ENCODE measurements around the gene THUMPD3.

Gene THUMPD3

DNA sequence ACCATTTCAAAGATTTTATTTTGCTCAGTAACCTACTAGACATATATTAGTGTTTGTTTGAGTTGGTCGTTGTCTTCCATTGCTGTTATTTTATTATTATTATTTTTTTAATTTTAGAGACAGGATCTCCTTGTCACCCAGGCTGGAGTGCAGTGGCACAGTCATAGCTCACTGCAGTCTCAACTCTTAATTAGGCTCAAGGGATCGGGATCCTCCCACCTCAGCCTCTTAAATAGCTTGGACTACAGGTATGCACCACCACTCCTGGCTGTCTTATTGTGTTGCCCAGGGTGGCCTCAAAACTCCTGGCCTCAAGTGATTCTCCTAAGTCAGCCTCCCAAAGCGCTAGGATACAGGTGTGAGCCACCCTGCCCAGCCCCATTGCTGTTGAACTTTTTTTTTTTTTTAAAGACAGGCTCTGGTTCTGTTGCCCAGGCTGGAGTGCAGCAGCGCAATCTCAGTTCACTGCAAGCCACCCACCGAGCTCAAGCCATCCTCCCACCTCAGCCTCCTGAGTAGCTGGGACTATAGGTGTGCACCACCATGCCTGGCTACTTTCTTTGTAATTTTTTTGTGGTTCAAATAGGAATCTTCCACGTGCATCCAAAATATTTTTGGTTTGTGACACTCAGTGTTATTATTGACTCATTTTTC is 52.8 kb downstream of the THUMPD3 start:
- TF ChIP-seq, protein P1, sequence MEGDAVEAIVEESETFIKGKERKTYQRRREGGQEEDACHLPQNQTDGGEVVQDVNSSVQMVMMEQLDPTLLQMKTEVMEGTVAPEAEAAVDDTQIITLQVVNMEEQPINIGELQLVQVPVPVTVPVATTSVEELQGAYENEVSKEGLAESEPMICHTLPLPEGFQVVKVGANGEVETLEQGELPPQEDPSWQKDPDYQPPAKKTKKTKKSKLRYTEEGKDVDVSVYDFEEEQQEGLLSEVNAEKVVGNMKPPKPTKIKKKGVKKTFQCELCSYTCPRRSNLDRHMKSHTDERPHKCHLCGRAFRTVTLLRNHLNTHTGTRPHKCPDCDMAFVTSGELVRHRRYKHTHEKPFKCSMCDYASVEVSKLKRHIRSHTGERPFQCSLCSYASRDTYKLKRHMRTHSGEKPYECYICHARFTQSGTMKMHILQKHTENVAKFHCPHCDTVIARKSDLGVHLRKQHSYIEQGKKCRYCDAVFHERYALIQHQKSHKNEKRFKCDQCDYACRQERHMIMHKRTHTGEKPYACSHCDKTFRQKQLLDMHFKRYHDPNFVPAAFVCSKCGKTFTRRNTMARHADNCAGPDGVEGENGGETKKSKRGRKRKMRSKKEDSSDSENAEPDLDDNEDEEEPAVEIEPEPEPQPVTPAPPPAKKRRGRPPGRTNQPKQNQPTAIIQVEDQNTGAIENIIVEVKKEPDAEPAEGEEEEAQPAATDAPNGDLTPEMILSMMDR (IDR thresholded peaks at IDR 0.05) = no peak

DNA sequence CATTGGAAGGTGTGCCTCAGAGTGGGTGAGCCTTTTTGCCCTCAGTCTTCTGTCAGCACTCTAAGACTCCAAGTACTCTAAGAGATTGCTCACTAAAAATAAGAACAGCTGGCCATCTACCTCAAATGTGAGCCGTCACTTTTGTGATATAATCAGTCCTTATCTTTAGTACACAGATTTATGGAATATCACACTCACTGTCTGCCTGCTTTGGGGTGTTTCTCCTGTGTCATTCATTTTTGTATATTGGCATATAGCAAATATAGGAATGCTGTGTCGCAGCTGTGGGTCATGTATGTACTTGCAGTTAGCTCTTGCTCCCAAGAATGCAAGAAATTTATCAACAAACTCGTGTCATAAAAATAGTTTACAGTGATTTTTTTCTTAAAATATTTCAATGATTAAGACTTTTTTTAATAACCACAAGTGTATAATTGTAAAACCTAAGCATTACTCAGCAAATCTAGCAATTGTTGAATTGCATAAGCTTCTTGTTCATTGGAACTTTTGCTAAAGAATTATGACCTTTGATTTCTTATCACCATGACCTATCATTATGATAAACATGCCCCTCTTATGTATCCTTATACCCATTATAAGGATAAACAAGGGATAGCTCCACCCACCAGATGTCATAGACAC is 53.4 kb downstream of the THUMPD3 start:
- TF ChIP-seq, protein P1 (IDR thresholded peaks at IDR 0.05) = no peak

DNA sequence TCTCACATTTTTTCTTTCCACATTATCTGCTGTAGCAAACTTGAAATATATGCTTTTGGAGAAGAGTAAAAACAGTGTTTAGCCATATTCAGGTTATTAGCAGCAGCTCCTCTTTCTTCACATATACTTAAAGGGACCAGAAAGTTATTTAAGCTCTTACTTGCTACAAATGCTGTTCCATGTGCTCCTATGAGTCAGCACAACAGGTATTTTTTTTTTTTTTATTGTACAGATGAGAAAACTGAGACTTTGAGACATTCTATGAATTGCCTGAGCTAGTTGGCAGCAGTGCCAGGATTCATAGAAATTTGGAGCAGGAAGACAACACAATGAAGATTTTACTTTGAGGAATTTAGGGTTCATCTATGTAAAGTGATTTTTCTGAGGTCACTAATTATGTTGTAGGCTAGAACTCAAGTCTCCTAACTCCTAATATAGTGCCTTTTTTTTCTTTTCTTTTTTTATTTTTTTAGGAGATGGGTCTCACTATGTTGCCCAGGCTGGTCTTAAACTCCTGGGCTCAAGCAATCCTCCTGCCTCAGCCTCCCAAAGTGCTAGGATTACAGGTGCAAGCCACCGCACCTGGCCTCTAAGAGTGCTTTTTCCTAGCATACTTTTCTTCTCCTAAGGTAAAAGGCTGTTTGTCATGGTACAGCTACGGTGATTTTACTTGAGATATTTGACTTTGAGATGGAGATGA is 58.1 kb downstream of the THUMPD3 start:
- TF ChIP-seq, protein P1 (IDR thresholded peaks at IDR 0.05) = no peak

DNA sequence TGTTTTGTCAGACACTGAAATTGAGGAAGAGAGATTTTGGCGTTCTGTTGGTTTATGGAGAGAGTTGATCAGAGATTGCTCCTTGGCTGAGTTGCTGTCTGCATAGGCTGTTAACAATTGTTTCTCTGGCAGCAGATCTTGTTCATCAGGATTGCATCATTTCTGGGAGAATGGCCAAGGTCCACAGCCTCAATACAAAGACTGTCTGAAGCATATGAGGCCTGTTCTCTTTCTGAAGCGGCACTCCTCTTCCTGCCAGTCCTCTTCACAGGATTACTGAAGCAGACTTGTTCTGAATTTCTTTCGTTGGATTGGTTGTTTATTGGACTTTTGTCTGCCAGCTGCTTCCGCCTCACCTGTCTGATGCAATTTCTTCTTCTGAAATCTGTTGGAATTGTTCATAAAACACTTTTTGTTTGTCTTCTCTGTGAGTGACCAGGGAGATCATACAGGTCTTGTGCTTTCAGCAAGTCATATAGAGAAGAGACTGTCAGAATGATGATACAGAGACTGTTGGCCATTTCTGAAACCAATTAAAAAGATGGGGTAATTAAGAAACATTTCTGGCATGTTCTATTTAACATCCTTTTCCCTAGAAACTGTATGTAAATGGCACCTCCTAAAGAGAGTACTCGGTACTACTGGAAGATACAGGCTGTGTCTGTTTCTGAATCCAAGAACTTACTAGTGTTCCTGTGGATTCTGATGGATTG is 60.0 kb downstream of the THUMPD3 start:
- TF ChIP-seq, protein P1 (IDR thresholded peaks at IDR 0.05) = peak; percentile 50

DNA sequence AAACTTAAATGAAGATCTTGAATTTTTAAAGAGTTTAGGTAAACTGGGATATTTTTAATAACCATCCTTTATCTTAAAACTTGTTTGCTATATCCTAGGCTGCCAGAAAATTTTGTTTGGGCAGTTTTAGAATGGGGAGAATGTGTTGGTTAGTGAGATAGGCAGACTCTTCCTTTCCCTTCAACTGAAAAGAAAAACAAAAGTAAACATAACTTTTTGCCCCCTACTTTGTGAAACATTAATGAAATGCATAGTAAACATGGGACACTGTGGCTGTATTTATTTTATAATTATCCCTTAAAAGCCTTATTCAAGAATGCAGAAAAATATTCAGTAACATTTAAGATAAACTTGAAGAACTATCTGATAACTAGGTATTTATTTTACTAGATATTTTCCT is 65.6 kb downstream of the THUMPD3 start:
- TF ChIP-seq, protein P1 (IDR thresholded peaks at IDR 0.05) = no peak

DNA sequence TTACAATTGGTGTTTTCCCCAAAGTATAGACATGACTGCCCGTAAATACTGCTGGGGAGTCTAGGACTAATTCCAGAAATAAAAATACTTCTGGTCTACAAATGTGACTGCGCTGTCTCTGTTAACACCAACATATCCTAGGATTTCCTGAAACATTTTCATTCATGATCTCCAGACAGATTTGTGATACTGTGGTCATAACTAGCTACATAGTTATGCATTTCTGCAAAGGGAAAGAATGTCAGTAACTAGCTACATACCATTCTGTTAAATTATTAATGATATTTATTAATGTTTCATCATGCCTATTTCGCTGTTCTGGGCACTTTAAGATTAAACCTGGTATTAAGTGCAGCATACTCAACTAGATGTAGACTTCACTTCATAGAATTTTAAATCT is 67.9 kb downstream of the THUMPD3 start:
- TF ChIP-seq, protein P1 (IDR thresholded peaks at IDR 0.05) = no peak
